ENCODE measurements around the gene PMEL.

- TF ChIP-seq, protein P1, sequence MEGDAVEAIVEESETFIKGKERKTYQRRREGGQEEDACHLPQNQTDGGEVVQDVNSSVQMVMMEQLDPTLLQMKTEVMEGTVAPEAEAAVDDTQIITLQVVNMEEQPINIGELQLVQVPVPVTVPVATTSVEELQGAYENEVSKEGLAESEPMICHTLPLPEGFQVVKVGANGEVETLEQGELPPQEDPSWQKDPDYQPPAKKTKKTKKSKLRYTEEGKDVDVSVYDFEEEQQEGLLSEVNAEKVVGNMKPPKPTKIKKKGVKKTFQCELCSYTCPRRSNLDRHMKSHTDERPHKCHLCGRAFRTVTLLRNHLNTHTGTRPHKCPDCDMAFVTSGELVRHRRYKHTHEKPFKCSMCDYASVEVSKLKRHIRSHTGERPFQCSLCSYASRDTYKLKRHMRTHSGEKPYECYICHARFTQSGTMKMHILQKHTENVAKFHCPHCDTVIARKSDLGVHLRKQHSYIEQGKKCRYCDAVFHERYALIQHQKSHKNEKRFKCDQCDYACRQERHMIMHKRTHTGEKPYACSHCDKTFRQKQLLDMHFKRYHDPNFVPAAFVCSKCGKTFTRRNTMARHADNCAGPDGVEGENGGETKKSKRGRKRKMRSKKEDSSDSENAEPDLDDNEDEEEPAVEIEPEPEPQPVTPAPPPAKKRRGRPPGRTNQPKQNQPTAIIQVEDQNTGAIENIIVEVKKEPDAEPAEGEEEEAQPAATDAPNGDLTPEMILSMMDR (IDR thresholded peaks at IDR 0.05; ENCODE audit: poor library complexity), result no peak
- no peak for TF ChIP-seq EZH2 (IDR thresholded peaks at IDR 0.05; ENCODE audit: borderline replicate concordance)
These were observed 27.9 kb downstream of the PMEL start for GRCh38 chr12:55937981-55938380.
